GM12878 (cell line): ENCODE data around the gene CHRM5. TPM values are rescaled to one million over a fixed set of nuclear protein-coding genes. Genes with fewer than 3 reads are reported as not detected.

Experiments
- ATAC-seq: fragments of 200-7000 bp; cut with Tn5 transposase; 3 replicates; pipeline ENCODE4 v1.9.1; 2020; ENCODE audit warnings: mild to moderate bottlenecking, moderate library complexity
- BruUV-seq: library from RNA; stranded (reverse); fragments of 400-500 nt; replicated peaks from 2 replicates; lab custom pipeline; 2021; lab: Mats Ljungman, UMichigan
- CTCF ChIA-PET: fragments of 300-600 bp; sonication (Branson Sonifier 250); formaldehyde crosslinking; extraction: SDS; loops from one replicate; lab custom pipeline; 2021; ENCODE audit warnings: inconsistent platforms; lab: Yijun Ruan, JAX
- POLR2A ChIA-PET: fragments of 350-600 bp; formaldehyde crosslinking; extraction: SDS; loops from one replicate; lab custom pipeline; 2021; ENCODE audit warnings: inconsistent platforms; lab: Charles Lee
- RAD21 ChIA-PET: fragments of 300-600 bp; sonication (Branson Sonifier 250); formaldehyde crosslinking; loops from one replicate; lab custom pipeline; 2023; ENCODE audit warnings: antibody characterized with exemption; ENCODE audit not compliant: unreplicated experiment; lab: Charles Lee
- SMC1A ChIA-PET: fragments of 300-600 bp; sonication (Branson Sonifier 250); formaldehyde crosslinking; loops from one replicate; lab custom pipeline; 2023; ENCODE audit not compliant: unreplicated experiment, uncharacterized antibody; lab: Charles Lee
- DNase-seq: peaks from one replicate; pipeline ENCODE4 v3.0.0-alpha.2; 2011; ENCODE audit warnings: low read depth, low spot score
- FAIRE-seq: peaks from 3 replicates; lab custom pipeline; 2011; peaks lifted over from hg19 to GRCh38; lab: Jason Lieb, UNC
- H2AFZ ChIP-seq: 2 replicates; pipeline ENCODE4 v1.6.0; 2011; ENCODE audit warnings: low read depth, low read length, control low read depth; ENCODE audit not compliant: control insufficient read depth
- H3K27ac ChIP-seq: 2 replicates; pipeline ENCODE4 v1.5.1; 2011; ENCODE audit warnings: control low read depth; ENCODE audit not compliant: control insufficient read depth, insufficient read depth
- H3K27me3 ChIP-seq, 2 experiments: replicated peaks in 1 of 2; 2 replicates each; pipeline versions ENCODE4 v1.6.0 to v1.6.1; 2011; ENCODE audit warnings: low read length in 1 of 2; ENCODE audit not compliant: control insufficient read depth in 2 of 2, insufficient read depth in 2 of 2
- H3K36me3 ChIP-seq, 2 experiments: 2 replicates each; pipeline ENCODE4 v1.5.1; 2011; ENCODE audit warnings: low read length in 1 of 2; ENCODE audit not compliant: control insufficient read depth in 2 of 2, insufficient read depth in 2 of 2
- H3K4me1 ChIP-seq: 2 replicates; pipeline ENCODE4 v1.6.1; 2011; ENCODE audit warnings: mild to moderate bottlenecking, low read length, moderate library complexity, mixed read lengths; ENCODE audit not compliant: control insufficient read depth, insufficient read depth
- H3K4me2 ChIP-seq: 2 replicates; pipeline ENCODE4 v1.6.0; 2011; ENCODE audit warnings: control low read depth; ENCODE audit not compliant: control insufficient read depth, insufficient read depth
- H3K4me3 ChIP-seq: fragments of 200-600 bp; sonication (generic); 2 replicates; pipeline ENCODE4 v1.5.1; 2016
- H3K79me2 ChIP-seq: 2 replicates; pipeline ENCODE4 v1.6.0; 2011; ENCODE audit warnings: low read length; ENCODE audit not compliant: control insufficient read depth, insufficient read depth
- H3K9ac ChIP-seq: 2 replicates; pipeline ENCODE4 v1.8.0; 2011; ENCODE audit warnings: low read length, control low read depth, mixed read lengths; ENCODE audit not compliant: control insufficient read depth, insufficient read depth
- H3K9me3 ChIP-seq: replicated peaks from 3 replicates; pipeline ENCODE4 v1.5.1; 2011; ENCODE audit warnings: mild to moderate bottlenecking, low read length; ENCODE audit not compliant: control insufficient read depth, insufficient read depth
- H4K20me1 ChIP-seq: 2 replicates; pipeline ENCODE4 v1.6.0; 2011; ENCODE audit not compliant: control insufficient read depth, insufficient read depth
- ATF7 ChIP-seq: fragments of 450-650 bp; IDR thresholded peaks from 2 replicates; pipeline ENCODE4 v1.6.1; 2016; ENCODE audit warnings: low read depth, mild to moderate bottlenecking
- CBX3 ChIP-seq: fragments of 200-600 bp; sonication (generic); IDR thresholded peaks from 2 replicates; pipeline ENCODE4 v1.6.1; 2016; ENCODE audit warnings: low read depth, borderline replicate concordance
- HDAC6 ChIP-seq: fragments of 200-600 bp; sonication (generic); IDR thresholded peaks from one replicate; pipeline ENCODE4 v1.8.0; 2017; ENCODE audit warnings: antibody characterized with exemption; ENCODE audit not compliant: unreplicated experiment
- RBBP5 ChIP-seq: fragments of 200-600 bp; sonication (generic); conservative IDR thresholded peaks from 2 replicates; pipeline ENCODE4 v1.6.1; 2016
- ZSCAN29 ChIP-seq: fragments of 450-650 bp; IDR thresholded peaks from 2 replicates; pipeline ENCODE4 v1.6.1; 2017; ENCODE audit warnings: mild to moderate bottlenecking, moderate library complexity
- WGBS: methylation state at CpG from one replicate; pipeline ENCODE4 v1.1.6; 2016; ENCODE audit warnings: low lambda C conversion rate; ENCODE audit not compliant: insufficient replicate concordance, insufficient coverage; ENCODE audit errors: missing lambda C conversion rate; 5-methylcytosine and 5-hydroxymethylcytosine counted together
- in situ Hi-C: fragments of 300-500 bp; cut with MboI; formaldehyde crosslinking; loops from 9 replicates; pipeline ENCODE4 v1.14.3; 2018; ENCODE audit warnings: mixed read lengths
- intact Hi-C: fragments of 100-400 bp; cut with micrococcal nuclease; formaldehyde crosslinking; loops from one replicate; pipeline ENCODE4 v1.14.2; 2022; ENCODE audit not compliant: unreplicated experiment
- polyA plus RNA-seq, 11 experiments: library from polyadenylated mRNA; depleted of rRNA in 4 of 11; unstranded in 6 of 11; stranded (reverse) in 5 of 11; fragments of >200 nt; fragmentation: Nextera tagmentation in 4 of 11; fragmentation: Illumina TruSeq in 1 of 11; extraction: Ambion mirVana in 4 of 11; extraction: Trizol in 1 of 11; gene quantifications; 1 replicate in 1 of 11; 2 replicates in 10 of 11; pipeline versions ENCODE4 v1.2.1 to v1.2.3, GENCODE V29; 2011 to 2016; ENCODE audit warnings: inconsistent platforms in 2 of 11, missing spikeins in 2 of 11, low read depth in 1 of 11
- total RNA-seq, 4 experiments: library from RNA; depleted of rRNA in 3 of 4; stranded (reverse); fragments of >200 nt in 3 of 4; fragmentation: Illumina TruSeq in 1 of 4; extraction: Trizol in 1 of 4; gene quantifications; 2 replicates each; pipeline versions ENCODE4 v1.2.1 to v1.2.3, GENCODE V29; 2013 to 2021
- TF ChIP-seq, protein P1 (sequence below): fragments of 450-650 bp; conservative IDR thresholded peaks from 2 replicates; pipeline ENCODE4 v1.6.1; 2017; ENCODE audit warnings: mild to moderate bottlenecking, moderate library complexity
- TF ChIP-seq, protein P2 (sequence below): fragments of 450-650 bp; formaldehyde crosslinking; IDR thresholded peaks from 2 replicates; pipeline ENCODE4 v1.4.0; 2020; ENCODE audit warnings: mild to moderate bottlenecking, moderate library complexity

The CHRM5 gene
- total and polyA plus RNA-seq, 10 of the 15 experiments (the other 5 are each of a cell fraction or from before 2014, with no cell fraction given): 0.01 to 0.10 (median 0.04) TPM; not detected in 6

DNA sequence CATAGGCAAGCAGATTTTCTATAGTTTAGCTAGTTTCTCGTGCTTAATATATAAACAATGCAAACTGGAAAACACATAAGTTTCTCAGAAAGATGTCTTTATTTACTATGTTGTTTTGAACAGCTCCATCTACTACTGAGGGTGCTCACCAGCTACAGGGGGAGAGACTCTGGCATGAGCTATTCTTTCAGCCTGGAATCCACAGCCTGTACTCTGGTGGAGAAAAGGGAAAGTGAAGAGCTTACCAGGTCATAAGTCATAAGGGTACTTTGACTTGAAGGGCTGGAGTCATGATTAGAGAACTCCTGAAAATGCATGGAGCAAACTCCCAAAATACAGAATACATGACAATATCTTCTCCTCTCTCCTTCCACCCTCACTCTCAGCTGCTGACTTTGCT, 75.1 kb downstream of the CHRM5 start:
- TF ChIP-seq, protein P1, sequence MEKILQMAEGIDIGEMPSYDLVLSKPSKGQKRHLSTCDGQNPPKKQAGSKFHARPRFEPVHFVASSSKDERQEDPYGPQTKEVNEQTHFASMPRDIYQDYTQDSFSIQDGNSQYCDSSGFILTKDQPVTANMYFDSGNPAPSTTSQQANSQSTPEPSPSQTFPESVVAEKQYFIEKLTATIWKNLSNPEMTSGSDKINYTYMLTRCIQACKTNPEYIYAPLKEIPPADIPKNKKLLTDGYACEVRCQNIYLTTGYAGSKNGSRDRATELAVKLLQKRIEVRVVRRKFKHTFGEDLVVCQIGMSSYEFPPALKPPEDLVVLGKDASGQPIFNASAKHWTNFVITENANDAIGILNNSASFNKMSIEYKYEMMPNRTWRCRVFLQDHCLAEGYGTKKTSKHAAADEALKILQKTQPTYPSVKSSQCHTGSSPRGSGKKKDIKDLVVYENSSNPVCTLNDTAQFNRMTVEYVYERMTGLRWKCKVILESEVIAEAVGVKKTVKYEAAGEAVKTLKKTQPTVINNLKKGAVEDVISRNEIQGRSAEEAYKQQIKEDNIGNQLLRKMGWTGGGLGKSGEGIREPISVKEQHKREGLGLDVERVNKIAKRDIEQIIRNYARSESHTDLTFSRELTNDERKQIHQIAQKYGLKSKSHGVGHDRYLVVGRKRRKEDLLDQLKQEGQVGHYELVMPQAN: no peak
- TF ChIP-seq, protein P2, sequence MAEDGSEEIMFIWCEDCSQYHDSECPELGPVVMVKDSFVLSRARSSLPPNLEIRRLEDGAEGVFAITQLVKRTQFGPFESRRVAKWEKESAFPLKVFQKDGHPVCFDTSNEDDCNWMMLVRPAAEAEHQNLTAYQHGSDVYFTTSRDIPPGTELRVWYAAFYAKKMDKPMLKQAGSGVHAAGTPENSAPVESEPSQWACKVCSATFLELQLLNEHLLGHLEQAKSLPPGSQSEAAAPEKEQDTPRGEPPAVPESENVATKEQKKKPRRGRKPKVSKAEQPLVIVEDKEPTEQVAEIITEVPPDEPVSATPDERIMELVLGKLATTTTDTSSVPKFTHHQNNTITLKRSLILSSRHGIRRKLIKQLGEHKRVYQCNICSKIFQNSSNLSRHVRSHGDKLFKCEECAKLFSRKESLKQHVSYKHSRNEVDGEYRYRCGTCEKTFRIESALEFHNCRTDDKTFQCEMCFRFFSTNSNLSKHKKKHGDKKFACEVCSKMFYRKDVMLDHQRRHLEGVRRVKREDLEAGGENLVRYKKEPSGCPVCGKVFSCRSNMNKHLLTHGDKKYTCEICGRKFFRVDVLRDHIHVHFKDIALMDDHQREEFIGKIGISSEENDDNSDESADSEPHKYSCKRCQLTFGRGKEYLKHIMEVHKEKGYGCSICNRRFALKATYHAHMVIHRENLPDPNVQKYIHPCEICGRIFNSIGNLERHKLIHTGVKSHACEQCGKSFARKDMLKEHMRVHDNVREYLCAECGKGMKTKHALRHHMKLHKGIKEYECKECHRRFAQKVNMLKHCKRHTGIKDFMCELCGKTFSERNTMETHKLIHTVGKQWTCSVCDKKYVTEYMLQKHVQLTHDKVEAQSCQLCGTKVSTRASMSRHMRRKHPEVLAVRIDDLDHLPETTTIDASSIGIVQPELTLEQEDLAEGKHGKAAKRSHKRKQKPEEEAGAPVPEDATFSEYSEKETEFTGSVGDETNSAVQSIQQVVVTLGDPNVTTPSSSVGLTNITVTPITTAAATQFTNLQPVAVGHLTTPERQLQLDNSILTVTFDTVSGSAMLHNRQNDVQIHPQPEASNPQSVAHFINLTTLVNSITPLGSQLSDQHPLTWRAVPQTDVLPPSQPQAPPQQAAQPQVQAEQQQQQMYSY (CRISPR knock-in tag): no peak
- TF ChIP-seq HDAC6 (no peak), RBBP5 (no peak), ZSCAN29 (no peak), CBX3 (no peak), ATF7 (no peak)
- TF ChIP-seq, all 136 proteins: peak for 0
- ChIA-PET SMC1A (interaction anchor here (1.0 kb wide), 1 partner anchor 172 kb away, joined by 3 read pairs; no protein-coding TSS in a partner anchor), RAD21 (no interaction called here), CTCF (interaction anchor here (0.7 to 1.8 kb wide), 2 partner anchors 8 to 18 kb away, joined by 3 to 6 read pairs; no protein-coding TSS in a partner anchor), POLR2A (interaction anchor here (0.6 kb wide), 1 partner anchor 26 kb away, joined by 5 read pairs; no protein-coding TSS in a partner anchor)
- in situ Hi-C loops: no loop called here
- ATAC-seq (no peak), FAIRE-seq (peak; percentile 77), DNase-seq (no peak)
- no TSS peak for BruUV-seq
- Histone ChIP-seq H3K4me2 (peak overlapping the region; percentile 47; the same call in 1 of the 2 replicates), H3K27ac (no peak overlapping the region), H3K9ac (no peak overlapping the region), H4K20me1 (no peaks in the 10 kb centered on the region), H3K4me1 (peaks cover 13% of the 10 kb centered on the region), H3K36me3 (no peaks in the 10 kb centered on the region), H3K9me3 (no peaks in the 10 kb centered on the region; the same call in 2 of the 3 replicates), H3K4me3 (no peak overlapping the region), H3K27me3 (no peaks in the 10 kb centered on the region), H2AFZ (no peak overlapping the region), H3K79me2 (no peaks in the 10 kb centered on the region)
- WGBS: 94% methylated on average over 1 of the region's 1 CpG
- intact Hi-C loops: no loop called here
